Measurements from ENCODE around the gene TMEM109.

The TMEM109 gene

GRCh38 chr11:60950933-60951605, 37.1 kb downstream of the TMEM109 start:
- no peak for DNase-seq (ENCODE audit: low read depth in 1 of 2, low spot score in 1 of 2)
- Histone ChIP-seq H3K27me3 (ENCODE audit: insufficient read depth, poor library complexity, severe bottlenecking) (peaks cover 27% of the 10 kb centered on the region), H3K27ac (replicated peaks) (no peak overlapping the region), H3K4me3 (replicated peaks; ENCODE audit: insufficient read depth, low read length) (peak overlapping the region; percentile 36)
- TF ChIP-seq CTCF (IDR thresholded peaks at IDR 0.05; ENCODE audit: insufficient read depth, low read length) (no peak), GABPA (IDR thresholded peaks at IDR 0.05; ENCODE audit: low read depth) (no peak), REST (IDR thresholded peaks at IDR 0.05; ENCODE audit: insufficient replicate concordance, low read depth) (no peak), SPI1 (IDR thresholded peaks at IDR 0.05; ENCODE audit: borderline replicate concordance, low read depth) (no peak), POLR2AphosphoS5 (IDR thresholded peaks at IDR 0.05; ENCODE audit: low read depth) (no peak)

GRCh38 chr11:60951606-60951903, 37.6 kb downstream of the TMEM109 start:
- H3K4me3 ChIP-seq (replicated peaks; ENCODE audit: insufficient read depth, low read length) = peak overlapping the region; percentile 36
- H3K27me3 ChIP-seq (ENCODE audit: insufficient read depth, poor library complexity, severe bottlenecking) = peaks cover 30% of the 10 kb centered on the region
- DNase-seq (ENCODE audit: low read depth in 1 of 2, low spot score in 1 of 2) = no peak
- H3K27ac ChIP-seq (replicated peaks) = peak overlapping the region; percentile 64
- TF ChIP-seq GABPA (IDR thresholded peaks at IDR 0.05; ENCODE audit: low read depth) = no peak
- TF ChIP-seq SPI1 (IDR thresholded peaks at IDR 0.05; ENCODE audit: borderline replicate concordance, low read depth) = no peak
- no peak for TF ChIP-seq REST (IDR thresholded peaks at IDR 0.05; ENCODE audit: insufficient replicate concordance, low read depth)
- TF ChIP-seq POLR2AphosphoS5 (IDR thresholded peaks at IDR 0.05; ENCODE audit: low read depth) = no peak
- TF ChIP-seq CTCF (IDR thresholded peaks at IDR 0.05; ENCODE audit: insufficient read depth, low read length) = no peak

GRCh38 chr11:60951904-60952741, 38.2 kb downstream of the TMEM109 start, which contains the start of gene SLC15A3:
TSS of gene SLC15A3 (minus strand) at chr11:60952176. CDS start at chr11:60951551, 625 bp downstream.
- Histone ChIP-seq H3K27me3 (ENCODE audit: insufficient read depth, poor library complexity, severe bottlenecking) (peaks cover 30% of the 10 kb centered on the region), H3K27ac (replicated peaks) (peak within 1 kb of the TSS; percentile 64), H3K4me3 (replicated peaks; ENCODE audit: insufficient read depth, low read length) (peak within 1 kb of the TSS; percentile 36)
- TF ChIP-seq REST (IDR thresholded peaks at IDR 0.05; ENCODE audit: insufficient replicate concordance, low read depth) (no peak), CTCF (IDR thresholded peaks at IDR 0.05; ENCODE audit: insufficient read depth, low read length) (no peak), SPI1 (IDR thresholded peaks at IDR 0.05; ENCODE audit: borderline replicate concordance, low read depth) (peak; percentile 91), POLR2AphosphoS5 (IDR thresholded peaks at IDR 0.05; ENCODE audit: low read depth) (peak; percentile 77), GABPA (IDR thresholded peaks at IDR 0.05; ENCODE audit: low read depth) (0 out of 2 replicates have a peak, but pooled peaks have one; percentile 23)
- peak; percentile 58 to 92 for DNase-seq (ENCODE audit: low read depth in 1 of 2, low spot score in 1 of 2)
